Upper lobe of right lung (tissue), 1 donor: ENCODE measurements around the gene KLHL17. TPM values are rescaled to one million over a fixed set of nuclear protein-coding genes. Genes with fewer than 3 reads are reported as not detected.
"Not testable (repeated sequence)": the region's sequence is repeated elsewhere in the genome, so short reads cannot be mapped to it uniquely, and the experiment has no call there.

Experiments used
- ATAC-seq: fragments of 200-7000 bp; cut with Tn5 transposase; one replicate; pipeline ENCODE4 v1.9.1; 2020; ENCODE audit warnings: mild to moderate bottlenecking, moderate library complexity
- DNase-seq: peaks from one replicate; pipeline ENCODE4 v3.0.0-alpha.2; 2020
- H3K27ac ChIP-seq: fragments of 200-600 bp; one replicate; pipeline ENCODE4 v1.8.0; 2022
- H3K27me3 ChIP-seq: fragments of 200-600 bp; one replicate; pipeline ENCODE4 v1.8.0; 2022; ENCODE audit warnings: mild to moderate bottlenecking
- H3K36me3 ChIP-seq: fragments of 200-600 bp; one replicate; pipeline ENCODE4 v1.8.0; 2022
- H3K4me1 ChIP-seq: fragments of 200-600 bp; one replicate; pipeline ENCODE4 v1.8.0; 2022
- H3K4me3 ChIP-seq: fragments of 200-600 bp; one replicate; pipeline ENCODE4 v1.8.0; 2022; ENCODE audit warnings: mild to moderate bottlenecking
- H3K9me3 ChIP-seq: fragments of 200-600 bp; one replicate; pipeline ENCODE4 v1.8.0; 2022
- CTCF ChIP-seq: fragments of 200-600 bp; IDR thresholded peaks from one replicate; pipeline ENCODE4 v1.8.0; 2022; ENCODE audit warnings: antibody characterized with exemption
- intact Hi-C: fragments of 100-400 bp; cut with DNase I; formaldehyde crosslinking; loops from one replicate; pipeline ENCODE4 v1.11.0; 2022
- total RNA-seq: library from RNA; stranded (reverse); fragmentation: NEBNext Ultra II Directional; extraction: Animal tissue kit (Norgen Biotek cat#: 25700); gene quantifications from one replicate; pipeline ENCODE4 v1.2.1, GENCODE V29; 2021
- donor health status: DM: no; HTN: yes; CAD: no; lungs with severe emphysema.

Gene KLHL17
- total RNA-seq, 1 donor from 2014 or later, result 17.0 TPM

GRCh38 chr1:974687-975328, 14.4 kb downstream of the KLHL17 start:
- H3K27ac ChIP-seq, result no peak overlapping the region
- DNase-seq (no peak), ATAC-seq (no peak)
- no peak for TF ChIP-seq CTCF
- peaks cover 7% of the 10 kb centered on the region for H3K4me1 ChIP-seq
- H3K36me3 ChIP-seq, result no peaks in the 10 kb centered on the region
- H3K4me3 ChIP-seq, result no peak overlapping the region
- peaks cover 43% of the 10 kb centered on the region for H3K27me3 ChIP-seq
- no peaks in the 10 kb centered on the region for H3K9me3 ChIP-seq
- intact Hi-C loops, result no loop called here

GRCh38 chr1:975365-975764, 15.0 kb downstream of the KLHL17 start:
- no peak for TF ChIP-seq CTCF
- no peaks in the 10 kb centered on the region for H3K9me3 ChIP-seq
- no peak overlapping the region for H3K4me3 ChIP-seq
- ATAC-seq (no peak), DNase-seq (no peak)
- peaks cover 7% of the 10 kb centered on the region for H3K4me1 ChIP-seq
- intact Hi-C loops, result no loop called here
- H3K36me3 ChIP-seq, result no peaks in the 10 kb centered on the region
- peaks cover 39% of the 10 kb centered on the region for H3K27me3 ChIP-seq
- no peak overlapping the region for H3K27ac ChIP-seq

- peak overlapping the region; percentile 39 for H3K4me3 ChIP-seq
- DNase-seq (peak; percentile 84), ATAC-seq (peak; percentile 75)
- H3K4me1 ChIP-seq, result peaks cover 7% of the 10 kb centered on the region
- H3K9me3 ChIP-seq, result no peaks in the 10 kb centered on the region
- intact Hi-C loops, result no loop called here
- peak; percentile 54 for TF ChIP-seq CTCF
- H3K27ac ChIP-seq, result no peak overlapping the region
- H3K36me3 ChIP-seq, result no peaks in the 10 kb centered on the region
- peaks cover 32% of the 10 kb centered on the region for H3K27me3 ChIP-seq
Measured at GRCh38 chr1:975896-976683, 15.7 kb downstream of the KLHL17 start.

GRCh38 chr1:976791-977190, 16.4 kb downstream of the KLHL17 start:
- H3K9me3 ChIP-seq, H3K4me3 ChIP-seq, DNase-seq, ATAC-seq, H3K27ac ChIP-seq, H3K4me1 ChIP-seq, H3K36me3 ChIP-seq, intact Hi-C loops: not testable (repeated sequence)
- H3K27me3 ChIP-seq, result peaks cover 32% of the 10 kb centered on the region

GRCh38 chr1:978069-978834, 17.9 kb downstream of the KLHL17 start:
- H3K36me3 ChIP-seq, result no peaks in the 10 kb centered on the region
- H3K27me3 ChIP-seq, result peaks cover 30% of the 10 kb centered on the region
- no peak for TF ChIP-seq CTCF
- no peak overlapping the region for H3K27ac ChIP-seq
- H3K9me3 ChIP-seq, result no peaks in the 10 kb centered on the region
- ATAC-seq (no peak), DNase-seq (peak; percentile 64)
- H3K4me1 ChIP-seq, result peaks cover 7% of the 10 kb centered on the region
- no peak overlapping the region for H3K4me3 ChIP-seq
- intact Hi-C loops, result no loop called here
